ENCODE data around the gene CHDH.

GRCh38 chr3:53817211-53817610 is 29.0 kb downstream of the CHDH start:
- TF ChIP-seq EZH2 (IDR thresholded peaks at IDR 0.05; ENCODE audit: low read length, unreplicated experiment), result no peak
- TF ChIP-seq, protein P1, sequence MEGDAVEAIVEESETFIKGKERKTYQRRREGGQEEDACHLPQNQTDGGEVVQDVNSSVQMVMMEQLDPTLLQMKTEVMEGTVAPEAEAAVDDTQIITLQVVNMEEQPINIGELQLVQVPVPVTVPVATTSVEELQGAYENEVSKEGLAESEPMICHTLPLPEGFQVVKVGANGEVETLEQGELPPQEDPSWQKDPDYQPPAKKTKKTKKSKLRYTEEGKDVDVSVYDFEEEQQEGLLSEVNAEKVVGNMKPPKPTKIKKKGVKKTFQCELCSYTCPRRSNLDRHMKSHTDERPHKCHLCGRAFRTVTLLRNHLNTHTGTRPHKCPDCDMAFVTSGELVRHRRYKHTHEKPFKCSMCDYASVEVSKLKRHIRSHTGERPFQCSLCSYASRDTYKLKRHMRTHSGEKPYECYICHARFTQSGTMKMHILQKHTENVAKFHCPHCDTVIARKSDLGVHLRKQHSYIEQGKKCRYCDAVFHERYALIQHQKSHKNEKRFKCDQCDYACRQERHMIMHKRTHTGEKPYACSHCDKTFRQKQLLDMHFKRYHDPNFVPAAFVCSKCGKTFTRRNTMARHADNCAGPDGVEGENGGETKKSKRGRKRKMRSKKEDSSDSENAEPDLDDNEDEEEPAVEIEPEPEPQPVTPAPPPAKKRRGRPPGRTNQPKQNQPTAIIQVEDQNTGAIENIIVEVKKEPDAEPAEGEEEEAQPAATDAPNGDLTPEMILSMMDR (conservative IDR thresholded peaks at IDR 0.05; ENCODE audit: low read depth, low read length), result no peak

Data from PC-3 (cell line).